Measurements from ENCODE around the gene TMEM106C.

The TMEM106C gene

GRCh38 chr12:47979166-47979565 lies 15.8 kb downstream of the TMEM106C start:
- DNase-seq = no peak

- DNase-seq = no peak
Measured at GRCh38 chr12:47979686-47980085, 16.3 kb downstream of the TMEM106C start.

- peak in 7 of 56 donors; percentile 11 to 41 (median 28) for DNase-seq
Measured at GRCh38 chr12:47980197-47980596, 16.8 kb downstream of the TMEM106C start.

- no peak for DNase-seq
Measured at GRCh38 chr12:47980779-47981495, 17.5 kb downstream of the TMEM106C start.

GRCh38 chr12:47981496-47982260 lies 18.3 kb downstream of the TMEM106C start:
- no peak for DNase-seq

GRCh38 chr12:47982311-47982710 lies 18.9 kb downstream of the TMEM106C start:
- DNase-seq = no peak

- DNase-seq = no peak
Measured at GRCh38 chr12:47982770-47983169, 19.4 kb downstream of the TMEM106C start.

GRCh38 chr12:47983541-47984115 lies 20.2 kb downstream of the TMEM106C start:
- DNase-seq = peak in 3 of 56 donors; percentile 13 to 19 (median 14)

GRCh38 chr12:47984331-47984801 lies 21.0 kb downstream of the TMEM106C start:
- DNase-seq = no peak

- DNase-seq = no peak
Measured at GRCh38 chr12:47985596-47986290, 22.3 kb downstream of the TMEM106C start.

- DNase-seq = no peak
Measured at GRCh38 chr12:47986291-47986660, 22.9 kb downstream of the TMEM106C start.

GRCh38 chr12:47986832-47987231 lies 23.4 kb downstream of the TMEM106C start:
- no peak for DNase-seq

- peak in 3 of 56 donors; percentile 11 to 20 (median 19) for DNase-seq
Measured at GRCh38 chr12:47987411-47988072, 24.1 kb downstream of the TMEM106C start.

- DNase-seq = no peak
Measured at GRCh38 chr12:47988073-47989022, 25.0 kb downstream of the TMEM106C start.

GRCh38 chr12:47989023-47989417 lies 25.6 kb downstream of the TMEM106C start:
- no peak for DNase-seq

GRCh38 chr12:47989666-47990065 lies 26.3 kb downstream of the TMEM106C start:
- DNase-seq = no peak

- DNase-seq = no peak
Measured at GRCh38 chr12:47990351-47991105, 27.1 kb downstream of the TMEM106C start.

- no peak for DNase-seq
Measured at GRCh38 chr12:47991106-47992061, 28.0 kb downstream of the TMEM106C start.
